ENCODE results near the gene THEMIS2. TPM values are rescaled to one million over a fixed set of nuclear protein-coding genes. Genes with fewer than 3 reads are reported as not detected.

THEMIS2 gene
- total and polyA plus RNA-seq, 2 of the 8 experiments (the other 6 are each of a cell fraction or from before 2014, with no cell fraction given): 12.4 to 28.0 TPM

DNA sequence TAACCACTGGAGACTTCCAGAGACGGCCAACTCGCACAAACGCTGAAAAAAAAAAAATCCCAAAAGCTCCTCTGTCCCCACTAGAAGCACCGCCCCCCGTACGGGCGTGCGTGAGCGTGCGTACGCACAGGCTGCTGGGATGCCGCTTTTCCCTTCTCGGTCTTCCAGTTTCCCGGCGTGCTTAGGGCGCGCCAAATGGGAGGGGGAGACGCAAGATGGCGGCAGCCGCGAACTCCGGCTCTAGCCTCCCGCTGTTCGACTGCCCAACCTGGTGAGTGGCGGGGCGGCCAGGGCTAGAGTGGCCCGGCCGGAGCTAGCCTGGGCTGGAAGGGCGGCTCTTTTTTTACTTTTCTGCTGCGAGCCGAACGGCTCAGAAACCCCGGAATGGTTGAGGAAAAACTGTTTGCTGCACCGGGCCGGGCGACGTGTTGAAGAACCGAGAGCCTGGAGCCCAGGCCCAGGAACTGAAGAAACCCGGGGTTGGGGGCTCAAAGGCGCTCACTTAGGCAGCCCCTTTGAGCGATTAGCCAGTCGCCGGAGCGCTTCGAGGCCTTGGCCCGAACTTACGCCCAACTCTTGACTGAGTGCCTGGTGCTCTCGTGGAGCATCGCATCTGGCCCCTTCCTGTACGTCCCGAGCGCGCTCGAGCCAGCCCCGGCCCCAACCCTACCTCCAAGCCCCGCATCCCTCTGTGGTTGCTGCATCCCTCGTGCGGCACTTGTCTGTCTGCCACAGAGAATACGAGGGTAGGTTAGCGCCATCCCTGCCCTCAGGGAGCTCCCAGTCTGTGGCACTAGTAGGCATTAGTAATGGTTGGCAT lies 41.5 kb upstream of the THEMIS2 start, which contains the start of gene PPP1R8 (continued):
- TF ChIP-seq USF2 (IDR thresholded peaks at IDR 0.05; ENCODE audit: low read length) (peak; percentile 38; the same call in 1 of the 2 replicates), HDAC6 (IDR thresholded peaks at IDR 0.05; ENCODE audit: low read depth, low read length) (no peak), RXRA (IDR thresholded peaks at IDR 0.05; ENCODE audit: insufficient read depth, low read depth, low read length) (no peak), SP4 (IDR thresholded peaks at IDR 0.05; ENCODE audit: low read length) (0 out of 2 replicates have a peak, but pooled peaks have one; percentile 25), CHD1 (IDR thresholded peaks at IDR 0.05; ENCODE audit: low read depth, low read length) (no peak), CEBPB (IDR thresholded peaks at IDR 0.05; ENCODE audit: low read depth, low read length) (no peak), CHD2 (IDR thresholded peaks at IDR 0.05; ENCODE audit: low read length) (no peak), TCF12 (IDR thresholded peaks at IDR 0.05; ENCODE audit: low read depth, low read length) (no peak), TAF7 (optimal IDR thresholded peaks at IDR 0.05; ENCODE audit: borderline replicate concordance, low read depth, low read length) (peak; percentile 99), HDAC2 (IDR thresholded peaks at IDR 0.05; ENCODE audit: borderline replicate concordance in 1 of 2, low read depth in 2 of 2, low read length in 2 of 2) (0 out of 4 replicates have a peak, but pooled peaks of 1 of the 2 experiments have one; percentile 26), PHF8 (conservative IDR thresholded peaks at IDR 0.05; ENCODE audit: low read depth, low read length) (peak; percentile 90), KDM4A (IDR thresholded peaks at IDR 0.05; ENCODE audit: low read depth, low read length, severe bottlenecking) (peak; percentile 66), SP1 (IDR thresholded peaks at IDR 0.05; ENCODE audit: low read depth, low read length) (peak; percentile 54), GTF2F1 (IDR thresholded peaks at IDR 0.05; ENCODE audit: borderline replicate concordance, low read depth, low read length) (no peak; the same call in 1 of the 2 replicates), TEAD4 (IDR thresholded peaks at IDR 0.05; ENCODE audit: low read depth, low read length) (no peak), CREB1 (IDR thresholded peaks at IDR 0.05) (peak; percentile 41), SIRT6 (IDR thresholded peaks at IDR 0.05; ENCODE audit: low read length) (no peak), ASH2L (IDR thresholded peaks at IDR 0.05; ENCODE audit: low read length) (peak; percentile 52), SIN3A (conservative IDR thresholded peaks at IDR 0.05 in 1 of 2, IDR thresholded peaks at IDR 0.05 in 1 of 2; ENCODE audit: low read depth in 1 of 2, low read length in 2 of 2) (no peak), FOSL1 (IDR thresholded peaks at IDR 0.05; ENCODE audit: insufficient read depth, low read depth, low read length) (0 out of 2 replicates have a peak, but pooled peaks have one; percentile 47), YY1 (IDR thresholded peaks at IDR 0.05; ENCODE audit: low read depth, low read length) (peak; percentile 98), ZNF274 (IDR thresholded peaks at IDR 0.05; ENCODE audit: borderline replicate concordance, extremely low read depth, low read length) (no peak), MAFK (IDR thresholded peaks at IDR 0.05; ENCODE audit: low read depth, low read length) (no peak), TAF1 (IDR thresholded peaks at IDR 0.05; ENCODE audit: low read depth, low read length) (peak; percentile 100)
